ENCODE results near the gene TRIM46. TPM values are rescaled to one million over a fixed set of nuclear protein-coding genes. Genes with fewer than 3 reads are reported as not detected.

Gene TRIM46
- total and polyA plus RNA-seq, 9 of the 15 experiments (the other 6 are each of a cell fraction or from before 2014, with no cell fraction given) = 0.05 to 0.60 (median 0.16) TPM; not detected in 3

GRCh38 chr1:155125946-155126555, 47.6 kb upstream of the TRIM46 start:
- Histone ChIP-seq H3K9me1 (ENCODE audit: control insufficient read depth, insufficient read depth, low read length) (no peaks in the 10 kb centered on the region), H3K27ac (ENCODE audit: extremely low read depth, low read depth, low read length) (no peak overlapping the region), H3K4me1 (replicated peaks in 1 of 2; ENCODE audit: control insufficient read depth in 2 of 2, insufficient read depth in 2 of 2, low read length in 2 of 2) (peaks cover 44 to 58% of the 10 kb centered on the region in 2 experiments), H3K79me2 (ENCODE audit: control insufficient read depth, insufficient read depth, low read length) (peaks cover 2% of the 10 kb centered on the region; the same call in 1 of the 3 replicates), H3K27me3 (ENCODE audit: control insufficient read depth in 2 of 2, insufficient read depth in 2 of 2, low read length in 2 of 2) (no peaks in the 10 kb centered on the region), H3K4me3 (no peak overlapping the region), H3K4me2 (ENCODE audit: insufficient read depth, low read length) (no peak overlapping the region; the same call in 1 of the 2 replicates), H3K36me3 (ENCODE audit: control insufficient read depth, insufficient read depth, low read length) (no peaks in the 10 kb centered on the region), H4K20me1 (replicated peaks; ENCODE audit: control insufficient read depth, insufficient read depth, low read length) (no peaks in the 10 kb centered on the region), H3K9me3 (replicated peaks; ENCODE audit: control insufficient read depth, insufficient read depth, low read depth, low read length) (no peaks in the 10 kb centered on the region), H2AFZ (ENCODE audit: low read depth, low read length) (peak overlapping the region; percentile 91), H3K9ac (ENCODE audit: insufficient read depth in 1 of 2, low read depth in 2 of 2, low read length in 2 of 2) (peak overlapping the region in 1 of 2 experiments; percentile 94; a peak in 2 of 4 replicates)
- BruUV-seq (replicated peaks) = no TSS peak
- ATAC-seq (peak; percentile 35), DNase-seq (ENCODE audit: extremely low read depth in 1 of 4, low spot score in 3 of 4) (peak in 1 of 4 experiments; percentile 37), FAIRE-seq (no peak)
- in situ Hi-C loops (cut with MboI) = no loop called here
- ChIA-PET CTCF (ENCODE audit: low intra/inter-chr PET ratio) (no interaction called here), POLR2A (interaction anchor here (0.7 to 1.1 kb wide), 2 partner anchors 15 to 18 kb away, joined by 3 read pairs; no protein-coding TSS in a partner anchor)
- intact Hi-C loops (cut with micrococcal nuclease) = no loop called here
- WGBS (ENCODE audit: insufficient coverage, low coverage, missing lambda C conversion rate) = 61% methylated on average over 35 of the region's 53 CpGs
- TF ChIP-seq CSDE1 (IDR thresholded peaks at IDR 0.05) = no peak
- TF ChIP-seq THRA (IDR thresholded peaks at IDR 0.05) = no peak
- no peak for TF ChIP-seq ZBTB40 (IDR thresholded peaks at IDR 0.05)
- TF ChIP-seq ZBTB40 (CRISPR knock-in tag; IDR thresholded peaks at IDR 0.05) = no peak
- peak; percentile 23; the same call in 1 of the 2 replicates for TF ChIP-seq USF1 (CRISPR knock-in tag; IDR thresholded peaks at IDR 0.05)
- TF ChIP-seq E2F6 (IDR thresholded peaks at IDR 0.05; ENCODE audit: borderline replicate concordance in 1 of 2, extremely low read depth in 1 of 2, insufficient read depth in 1 of 2, insufficient read length in 1 of 2, low read depth in 1 of 2, low read length in 1 of 2, poor library complexity in 1 of 2, severe bottlenecking in 1 of 2) = peak in 1 of 2 experiments; percentile 63
- TF ChIP-seq TARDBP (IDR thresholded peaks at IDR 0.05) = no peak
- no peak for TF ChIP-seq HEY1 (CRISPR knock-in tag; IDR thresholded peaks at IDR 0.05; ENCODE audit: borderline replicate concordance)
